HuH-7 (cell line): ENCODE measurements around the gene SKA1.

ENCODE experiments used
- DNase-seq: peaks from one replicate; pipeline ENCODE4 v3.0.0; 2011; ENCODE audit warnings: low spot score

Gene SKA1

GRCh38 chr18:50374753-50375391 lies at the start of gene SKA1:
Gene SKA1 (plus strand): TSS chr18:50375046. CDS start chr18:50375831, 785 bp downstream.
- DNase-seq, result peak; percentile 76

GRCh38 chr18:50327983-50328382 lies 46.9 kb upstream of the SKA1 start:
- DNase-seq, result no peak

- DNase-seq, result no peak
Observed at GRCh38 chr18:50330176-50330575, 44.7 kb upstream of the SKA1 start.

GRCh38 chr18:50331691-50332090 lies 43.2 kb upstream of the SKA1 start:
- DNase-seq, result no peak

- no peak for DNase-seq
Observed at GRCh38 chr18:50334546-50335152, 40.2 kb upstream of the SKA1 start.

GRCh38 chr18:50338122-50338521 lies 36.7 kb upstream of the SKA1 start:
- no peak for DNase-seq

- DNase-seq, result no peak
Observed at GRCh38 chr18:50338715-50339114, 36.1 kb upstream of the SKA1 start.

GRCh38 chr18:50340078-50340477 lies 34.8 kb upstream of the SKA1 start:
- no peak for DNase-seq

- no peak for DNase-seq
Observed at GRCh38 chr18:50341443-50341842, 33.4 kb upstream of the SKA1 start.

GRCh38 chr18:50350699-50351098 lies 24.1 kb upstream of the SKA1 start:
- no peak for DNase-seq

GRCh38 chr18:50356036-50356945 lies 18.6 kb upstream of the SKA1 start:
- no peak for DNase-seq

- no peak for DNase-seq
Observed at GRCh38 chr18:50358844-50359243, 16.0 kb upstream of the SKA1 start.

GRCh38 chr18:50359806-50360205 lies 15.0 kb upstream of the SKA1 start:
- no peak for DNase-seq

GRCh38 chr18:50360611-50361010 lies 14.2 kb upstream of the SKA1 start:
- no peak for DNase-seq

GRCh38 chr18:50369672-50370071 lies 5.2 kb upstream of the SKA1 start:
- DNase-seq, result no peak

- DNase-seq, result no peak
Observed at GRCh38 chr18:50372743-50373142, 2.1 kb upstream of the SKA1 start.

- DNase-seq, result no peak
Observed at GRCh38 chr18:50373561-50374219, 1.2 kb upstream of the SKA1 start.

GRCh38 chr18:50374220-50374752 lies 560 bp upstream of the SKA1 start:
- no peak for DNase-seq

- DNase-seq, result no peak
Observed at GRCh38 chr18:50377061-50377798, 2.4 kb downstream of the SKA1 start.

- DNase-seq, result no peak
Observed at GRCh38 chr18:50388988-50389387, 14.1 kb downstream of the SKA1 start.

GRCh38 chr18:50393802-50394201 lies 19.0 kb downstream of the SKA1 start:
- DNase-seq, result no peak
